HepG2 (cell line): ENCODE measurements around the gene APBA3. TPM values are rescaled to one million over a fixed set of nuclear protein-coding genes. Genes with fewer than 3 reads are reported as not detected.

Source experiments
- CREM ChIP-seq, 2 experiments: sonication (generic) in 1 of 2; formaldehyde crosslinking in 1 of 2; IDR thresholded peaks; 2 replicates each; pipeline versions ENCODE4 v1.4.0 to v1.6.1; 2016 to 2020; ENCODE audit warnings: antibody characterized with exemption in 1 of 2, mild to moderate bottlenecking in 1 of 2, missing genetic modification reagents in 1 of 2
- DMAP1 ChIP-seq: IDR thresholded peaks from 2 replicates; pipeline ENCODE4 v1.6.1; 2016
- MLLT10 ChIP-seq: sonication (generic); formaldehyde crosslinking; IDR thresholded peaks from 2 replicates; pipeline ENCODE4 v1.4.0; 2020; ENCODE audit warnings: missing genetic modification reagents
- NFKB2 ChIP-seq: sonication (generic); formaldehyde crosslinking; IDR thresholded peaks from 2 replicates; pipeline ENCODE4 v1.4.0; 2020; ENCODE audit warnings: missing genetic modification reagents, borderline replicate concordance
- NFYC ChIP-seq: IDR thresholded peaks from 2 replicates; pipeline ENCODE4 v1.6.1; 2016; ENCODE audit warnings: missing genetic modification reagents, missing compliant biosample characterization
- NR2F6 ChIP-seq, 2 experiments: IDR thresholded peaks; 2 replicates each; pipeline ENCODE4 v1.6.1; 2016; ENCODE audit warnings: antibody characterized with exemption in 1 of 2, mild to moderate bottlenecking in 1 of 2
- PATZ1 ChIP-seq: sonication (generic); formaldehyde crosslinking; IDR thresholded peaks from 2 replicates; pipeline ENCODE4 v1.4.0; 2020; ENCODE audit warnings: missing genetic modification reagents
- PHF21A ChIP-seq: sonication (generic); formaldehyde crosslinking; IDR thresholded peaks from 2 replicates; pipeline ENCODE4 v1.5.0; 2020; ENCODE audit warnings: mild to moderate bottlenecking, missing genetic modification reagents
- PRMT3 ChIP-seq: sonication (generic); formaldehyde crosslinking; IDR thresholded peaks from 2 replicates; pipeline ENCODE4 v1.8.1; 2022; ENCODE audit warnings: low read depth, mild to moderate bottlenecking, moderate library complexity, missing genetic modification reagents, borderline replicate concordance
- PTBP1 ChIP-seq: fragments of 200-400 bp; formaldehyde crosslinking; IDR thresholded peaks from 2 replicates; pipeline ENCODE4 v1.6.1; 2018; ENCODE audit warnings: low read length, low read depth; ENCODE audit not compliant: poor library complexity, severe bottlenecking
- RBFOX2 ChIP-seq: fragments of 200-400 bp; formaldehyde crosslinking; IDR thresholded peaks from 2 replicates; pipeline ENCODE4 v1.6.1; 2017; ENCODE audit warnings: low read depth, mild to moderate bottlenecking, low read length
- RBM22 ChIP-seq: fragments of 200-400 bp; formaldehyde crosslinking; optimal IDR thresholded peaks from 2 replicates; pipeline ENCODE3; 2017; ENCODE audit warnings: mild to moderate bottlenecking, low read length, moderate library complexity
- SOX5 ChIP-seq: IDR thresholded peaks from 2 replicates; pipeline ENCODE4 v1.6.1; 2016; ENCODE audit warnings: borderline replicate concordance
- TAF15 ChIP-seq: fragments of 200-400 bp; formaldehyde crosslinking; IDR thresholded peaks from one replicate; pipeline ENCODE4 v1.6.1; 2018; ENCODE audit warnings: mild to moderate bottlenecking, low read depth, low read length; ENCODE audit not compliant: poor library complexity, severe bottlenecking
- TBP ChIP-seq: sonication (generic); formaldehyde crosslinking; IDR thresholded peaks from 2 replicates; pipeline ENCODE4 v1.5.0; 2020; ENCODE audit warnings: missing genetic modification reagents
- TEF ChIP-seq: sonication (generic); formaldehyde crosslinking; IDR thresholded peaks from 2 replicates; pipeline ENCODE4 v1.5.0; 2020; ENCODE audit warnings: missing genetic modification reagents
- ZBTB25 ChIP-seq: IDR thresholded peaks from 2 replicates; pipeline ENCODE4 v1.6.1; 2018; ENCODE audit warnings: missing genetic modification reagents
- ZNF138 ChIP-seq: sonication (generic); formaldehyde crosslinking; IDR thresholded peaks from 2 replicates; pipeline ENCODE4 v1.5.0; 2020; ENCODE audit warnings: mild to moderate bottlenecking, low read depth, missing genetic modification reagents
- ZNF3 ChIP-seq: IDR thresholded peaks from 2 replicates; pipeline ENCODE4 v1.7.0; 2017; ENCODE audit warnings: inconsistent platforms
- ZNF30 ChIP-seq: sonication (generic); formaldehyde crosslinking; IDR thresholded peaks from 2 replicates; pipeline ENCODE4 v1.5.0; 2020; ENCODE audit warnings: mild to moderate bottlenecking, missing genetic modification reagents
- ZNF317 ChIP-seq: sonication (generic); formaldehyde crosslinking; IDR thresholded peaks from 2 replicates; pipeline ENCODE4 v1.5.0; 2020; ENCODE audit warnings: mild to moderate bottlenecking, missing genetic modification reagents
- ZNF562 ChIP-seq: sonication (generic); formaldehyde crosslinking; IDR thresholded peaks from 2 replicates; pipeline ENCODE4 v1.8.0; 2022; ENCODE audit warnings: missing genetic modification reagents, borderline replicate concordance
- ZNF639 ChIP-seq: conservative IDR thresholded peaks from 2 replicates; pipeline ENCODE4 v1.6.1; 2018; ENCODE audit warnings: missing genetic modification reagents
- ZNF740 ChIP-seq: sonication (generic); formaldehyde crosslinking; IDR thresholded peaks from 2 replicates; pipeline ENCODE4 v1.4.0; 2020; ENCODE audit warnings: missing genetic modification reagents
- ZNF790 ChIP-seq: sonication (generic); formaldehyde crosslinking; IDR thresholded peaks from 2 replicates; pipeline ENCODE4 v1.8.0; 2022; ENCODE audit warnings: missing genetic modification reagents, mild to moderate bottlenecking, borderline replicate concordance
- polyA plus RNA-seq, 8 experiments: library from polyadenylated mRNA; depleted of rRNA in 3 of 8; stranded (reverse) in 7 of 8; unstranded in 1 of 8; fragments of >200 nt; fragmentation: Illumina TruSeq in 4 of 8; extraction: Trizol in 4 of 8; gene quantifications; 2 replicates each; pipeline versions ENCODE4 v1.2.1 to v1.2.3, GENCODE V29; 2011 to 2016; ENCODE audit warnings: low read depth in 4 of 8, missing spikeins in 1 of 8, mixed read lengths in 1 of 8; ENCODE audit not compliant: insufficient read depth in 1 of 8
- total RNA-seq, 5 experiments: library from RNA; depleted of rRNA; stranded (reverse); fragments of >200 nt; fragmentation: Illumina TruSeq; extraction: Trizol; gene quantifications; 2 replicates each; pipeline ENCODE4 v1.2.3, GENCODE V29; 2016; ENCODE audit warnings: low read depth in 1 of 5

APBA3 gene
- total and polyA plus RNA-seq, 2 of the 13 experiments (the other 11 are each of a cell fraction or from before 2014, with no cell fraction given), result 14.2 to 14.3 TPM

- TF ChIP-seq ZNF317 (no peak), NFKB2 (CRISPR knock-in tag) (peak; percentile 88; the same call in 1 of the 2 replicates), MLLT10 (CRISPR knock-in tag) (no peak), ZNF3 (CRISPR knock-in tag) (no peak), ZNF30 (CRISPR knock-in tag) (no peak), TEF (CRISPR knock-in tag) (peak; percentile 29; the same call in 1 of the 2 replicates), SOX5 (CRISPR knock-in tag) (0 out of 2 replicates have a peak, but pooled peaks have one; percentile 6), NR2F6 (IDR thresholded peaks at IDR 0.05) (no peak), NR2F6 (CRISPR knock-in tag; IDR thresholded peaks at IDR 0.05) (no peak), TAF15 (peak; percentile 81), PTBP1 (no peak), PATZ1 (CRISPR knock-in tag) (no peak; the same call in 1 of the 2 replicates), ZNF138 (CRISPR knock-in tag) (no peak), PRMT3 (CRISPR knock-in tag) (no peak), RBFOX2 (peak; percentile 92), TBP (CRISPR knock-in tag) (no peak), ZBTB25 (peak; percentile 46), NFYC (CRISPR knock-in tag) (0 out of 2 replicates have a peak, but pooled peaks have one; percentile 35), RBM22 (no peak), DMAP1 (CRISPR knock-in tag) (peak; percentile 68; the same call in 1 of the 2 replicates), CREM (IDR thresholded peaks at IDR 0.05) (peak; percentile 88), CREM (CRISPR knock-in tag; IDR thresholded peaks at IDR 0.05) (no peak), ZNF639 (CRISPR knock-in tag) (no peak), PHF21A (CRISPR knock-in tag) (peak; percentile 76; the same call in 1 of the 2 replicates), ZNF790 (no peak), ZNF740 (CRISPR knock-in tag) (0 out of 2 replicates have a peak, but pooled peaks have one; percentile 37), ZNF562 (CRISPR knock-in tag) (no peak)
Measured at GRCh38 chr19:3761382-3762129, at the start of gene APBA3 (continued).
